HEK293T (cell line): ENCODE measurements around the gene SI.

Experiments used
- BHLHE40 ChIP-seq: fragments of 450-650 bp; IDR thresholded peaks from 2 replicates; pipeline ENCODE4 v1.6.1; 2016; ENCODE audit warnings: mild to moderate bottlenecking, moderate library complexity, borderline replicate concordance
- SP1 ChIP-seq: fragments of 450-650 bp; IDR thresholded peaks from 2 replicates; pipeline ENCODE4 v1.6.1; 2017

- TF ChIP-seq BHLHE40 (no peak), SP1 (no peak)
Observed at GRCh38 chr3:165111401-165111800, 33.1 kb upstream of the SI start.
